GM12878 (cell line): ENCODE data around the gene AGPAT4. TPM values are rescaled to one million over a fixed set of nuclear protein-coding genes. Genes with fewer than 3 reads are reported as not detected.

Experiments used
- ATAC-seq: fragments of 200-7000 bp; cut with Tn5 transposase; 3 replicates; pipeline ENCODE4 v1.9.1; 2020; ENCODE audit warnings: mild to moderate bottlenecking, moderate library complexity
- BruUV-seq: library from RNA; stranded (reverse); fragments of 400-500 nt; replicated peaks from 2 replicates; lab custom pipeline; 2021; lab: Mats Ljungman, UMichigan
- CTCF ChIA-PET: fragments of 300-600 bp; sonication (Branson Sonifier 250); formaldehyde crosslinking; extraction: SDS; loops from one replicate; lab custom pipeline; 2021; ENCODE audit warnings: inconsistent platforms; lab: Yijun Ruan, JAX
- POLR2A ChIA-PET: fragments of 350-600 bp; formaldehyde crosslinking; extraction: SDS; loops from one replicate; lab custom pipeline; 2021; ENCODE audit warnings: inconsistent platforms; lab: Charles Lee
- RAD21 ChIA-PET: fragments of 300-600 bp; sonication (Branson Sonifier 250); formaldehyde crosslinking; loops from one replicate; lab custom pipeline; 2023; ENCODE audit warnings: antibody characterized with exemption; ENCODE audit not compliant: unreplicated experiment; lab: Charles Lee
- SMC1A ChIA-PET: fragments of 300-600 bp; sonication (Branson Sonifier 250); formaldehyde crosslinking; loops from one replicate; lab custom pipeline; 2023; ENCODE audit not compliant: unreplicated experiment, uncharacterized antibody; lab: Charles Lee
- DNase-seq: peaks from one replicate; pipeline ENCODE4 v3.0.0-alpha.2; 2011; ENCODE audit warnings: low read depth, low spot score
- FAIRE-seq: peaks from 3 replicates; lab custom pipeline; 2011; peaks lifted over from hg19 to GRCh38; lab: Jason Lieb, UNC
- H2AFZ ChIP-seq: 2 replicates; pipeline ENCODE4 v1.6.0; 2011; ENCODE audit warnings: low read depth, low read length, control low read depth; ENCODE audit not compliant: control insufficient read depth
- H3K27ac ChIP-seq: 2 replicates; pipeline ENCODE4 v1.5.1; 2011; ENCODE audit warnings: control low read depth; ENCODE audit not compliant: control insufficient read depth, insufficient read depth
- H3K27me3 ChIP-seq, 2 experiments: replicated peaks in 1 of 2; 2 replicates each; pipeline versions ENCODE4 v1.6.0 to v1.6.1; 2011; ENCODE audit warnings: low read length in 1 of 2; ENCODE audit not compliant: control insufficient read depth in 2 of 2, insufficient read depth in 2 of 2
- H3K36me3 ChIP-seq, 2 experiments: 2 replicates each; pipeline ENCODE4 v1.5.1; 2011; ENCODE audit warnings: low read length in 1 of 2; ENCODE audit not compliant: control insufficient read depth in 2 of 2, insufficient read depth in 2 of 2
- H3K4me1 ChIP-seq: 2 replicates; pipeline ENCODE4 v1.6.1; 2011; ENCODE audit warnings: mild to moderate bottlenecking, low read length, moderate library complexity, mixed read lengths; ENCODE audit not compliant: control insufficient read depth, insufficient read depth
- H3K4me2 ChIP-seq: 2 replicates; pipeline ENCODE4 v1.6.0; 2011; ENCODE audit warnings: control low read depth; ENCODE audit not compliant: control insufficient read depth, insufficient read depth
- H3K4me3 ChIP-seq: fragments of 200-600 bp; sonication (generic); 2 replicates; pipeline ENCODE4 v1.5.1; 2016
- H3K79me2 ChIP-seq: 2 replicates; pipeline ENCODE4 v1.6.0; 2011; ENCODE audit warnings: low read length; ENCODE audit not compliant: control insufficient read depth, insufficient read depth
- H3K9ac ChIP-seq: 2 replicates; pipeline ENCODE4 v1.8.0; 2011; ENCODE audit warnings: low read length, control low read depth, mixed read lengths; ENCODE audit not compliant: control insufficient read depth, insufficient read depth
- H3K9me3 ChIP-seq: replicated peaks from 3 replicates; pipeline ENCODE4 v1.5.1; 2011; ENCODE audit warnings: mild to moderate bottlenecking, low read length; ENCODE audit not compliant: control insufficient read depth, insufficient read depth
- H4K20me1 ChIP-seq: 2 replicates; pipeline ENCODE4 v1.6.0; 2011; ENCODE audit not compliant: control insufficient read depth, insufficient read depth
- NFYB ChIP-seq: IDR thresholded peaks from 2 replicates; pipeline ENCODE4 v1.6.1; 2011; ENCODE audit warnings: low read depth, mild to moderate bottlenecking, low read length, improper control_type of control experiment, moderate library complexity; ENCODE audit not compliant: insufficient read depth
- SREBF2 ChIP-seq: IDR thresholded peaks from 2 replicates; pipeline ENCODE4 v1.6.1; 2012; ENCODE audit warnings: mild to moderate bottlenecking, low read length
- WGBS: methylation state at CpG from one replicate; pipeline ENCODE4 v1.1.6; 2016; ENCODE audit warnings: low lambda C conversion rate; ENCODE audit not compliant: insufficient replicate concordance, insufficient coverage; ENCODE audit errors: missing lambda C conversion rate; 5-methylcytosine and 5-hydroxymethylcytosine counted together
- in situ Hi-C: fragments of 300-500 bp; cut with MboI; formaldehyde crosslinking; loops from 9 replicates; pipeline ENCODE4 v1.14.3; 2018; ENCODE audit warnings: mixed read lengths
- intact Hi-C: fragments of 100-400 bp; cut with micrococcal nuclease; formaldehyde crosslinking; loops from one replicate; pipeline ENCODE4 v1.14.2; 2022; ENCODE audit not compliant: unreplicated experiment
- polyA plus RNA-seq, 11 experiments: library from polyadenylated mRNA; depleted of rRNA in 4 of 11; unstranded in 6 of 11; stranded (reverse) in 5 of 11; fragments of >200 nt; fragmentation: Nextera tagmentation in 4 of 11; fragmentation: Illumina TruSeq in 1 of 11; extraction: Ambion mirVana in 4 of 11; extraction: Trizol in 1 of 11; gene quantifications; 1 replicate in 1 of 11; 2 replicates in 10 of 11; pipeline versions ENCODE4 v1.2.1 to v1.2.3, GENCODE V29; 2011 to 2016; ENCODE audit warnings: inconsistent platforms in 2 of 11, missing spikeins in 2 of 11, low read depth in 1 of 11
- total RNA-seq, 4 experiments: library from RNA; depleted of rRNA in 3 of 4; stranded (reverse); fragments of >200 nt in 3 of 4; fragmentation: Illumina TruSeq in 1 of 4; extraction: Trizol in 1 of 4; gene quantifications; 2 replicates each; pipeline versions ENCODE4 v1.2.1 to v1.2.3, GENCODE V29; 2013 to 2021
- TF ChIP-seq, protein P1 (sequence below): fragments of 450-650 bp; IDR thresholded peaks from 2 replicates; pipeline ENCODE4 v1.6.1; 2017; ENCODE audit warnings: mild to moderate bottlenecking, low read depth, inconsistent platforms; ENCODE audit not compliant: poor library complexity, severe bottlenecking

Gene AGPAT4
- total and polyA plus RNA-seq, 10 of the 15 experiments (the other 5 are each of a cell fraction or from before 2014, with no cell fraction given) = 0.34 to 2.2 (median 1.3) TPM

GRCh38 chr6:161254126-161254463 is 19.8 kb downstream of the AGPAT4 start:
- SMC1A ChIA-PET = interaction anchor here (1.1 kb wide), 1 partner anchor 13 kb away, joined by 3 read pairs; no protein-coding TSS in a partner anchor
- Histone ChIP-seq H4K20me1 (no peaks in the 10 kb centered on the region), H3K36me3 (no peaks in the 10 kb centered on the region), H3K4me3 (no peak overlapping the region), H3K27ac (no peak overlapping the region), H2AFZ (no peak overlapping the region), H3K27me3 (no peaks in the 10 kb centered on the region), H3K9ac (no peak overlapping the region), H3K4me1 (no peaks in the 10 kb centered on the region), H3K79me2 (no peaks in the 10 kb centered on the region), H3K9me3 (no peaks in the 10 kb centered on the region), H3K4me2 (no peak overlapping the region)
- CTCF ChIA-PET = no interaction called here
- RAD21 ChIA-PET = no interaction called here
- DNase-seq (no peak), ATAC-seq (no peak), FAIRE-seq (no peak)
- in situ Hi-C loops (no loop called here), intact Hi-C loops (no loop called here)
- POLR2A ChIA-PET = no interaction called here
- no peak for TF ChIP-seq SREBF2
- BruUV-seq = no TSS peak

- ChIA-PET CTCF (interaction anchor here (1.5 kb wide), 1 partner anchor 150 kb away, joined by 4 read pairs; no protein-coding TSS in a partner anchor), SMC1A (interaction anchor here (0.6 to 1.1 kb wide), 2 partner anchors 20 to 34 kb away, joined by 3 to 4 read pairs; no protein-coding TSS in a partner anchor), RAD21 (interaction anchor here (0.6 kb wide), 1 partner anchor 10 kb away, joined by 3 read pairs; no protein-coding TSS in a partner anchor), POLR2A (no interaction called here)
- Histone ChIP-seq H3K4me3 (no peak overlapping the region), H3K4me2 (no peak overlapping the region), H3K36me3 (no peaks in the 10 kb centered on the region), H3K27ac (no peak overlapping the region), H3K9ac (no peak overlapping the region), H3K4me1 (no peaks in the 10 kb centered on the region), H2AFZ (no peak overlapping the region), H4K20me1 (no peaks in the 10 kb centered on the region), H3K27me3 (no peaks in the 10 kb centered on the region), H3K9me3 (no peaks in the 10 kb centered on the region), H3K79me2 (no peaks in the 10 kb centered on the region)
- 57% methylated on average over 8 of the region's 8 CpGs for WGBS
- in situ Hi-C loops = no loop called here
- no peak for DNase-seq
- no TSS peak for BruUV-seq
- intact Hi-C loops = no loop called here
- FAIRE-seq = no peak
- TF ChIP-seq SREBF2 (no peak), NFYB (no peak)
- TF ChIP-seq, protein P1, sequence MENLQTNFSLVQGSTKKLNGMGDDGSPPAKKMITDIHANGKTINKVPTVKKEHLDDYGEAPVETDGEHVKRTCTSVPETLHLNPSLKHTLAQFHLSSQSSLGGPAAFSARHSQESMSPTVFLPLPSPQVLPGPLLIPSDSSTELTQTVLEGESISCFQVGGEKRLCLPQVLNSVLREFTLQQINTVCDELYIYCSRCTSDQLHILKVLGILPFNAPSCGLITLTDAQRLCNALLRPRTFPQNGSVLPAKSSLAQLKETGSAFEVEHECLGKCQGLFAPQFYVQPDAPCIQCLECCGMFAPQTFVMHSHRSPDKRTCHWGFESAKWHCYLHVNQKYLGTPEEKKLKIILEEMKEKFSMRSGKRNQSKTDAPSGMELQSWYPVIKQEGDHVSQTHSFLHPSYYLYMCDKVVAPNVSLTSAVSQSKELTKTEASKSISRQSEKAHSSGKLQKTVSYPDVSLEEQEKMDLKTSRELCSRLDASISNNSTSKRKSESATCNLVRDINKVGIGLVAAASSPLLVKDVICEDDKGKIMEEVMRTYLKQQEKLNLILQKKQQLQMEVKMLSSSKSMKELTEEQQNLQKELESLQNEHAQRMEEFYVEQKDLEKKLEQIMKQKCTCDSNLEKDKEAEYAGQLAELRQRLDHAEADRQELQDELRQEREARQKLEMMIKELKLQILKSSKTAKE = no peak
- ATAC-seq = no peak
Observed at GRCh38 chr6:161251345-161251744, 22.5 kb downstream of the AGPAT4 start.
